HUES6 (cell line): Measurements from ENCODE around the gene F2RL3.

Source experiments
- H3K27ac ChIP-seq: 2 replicates; pipeline ENCODE4 v1.7.0; 2013; ENCODE audit warnings: low read depth, mild to moderate bottlenecking, low read length, inconsistent platforms
- H3K27me3 ChIP-seq: 2 replicates; pipeline ENCODE4 v1.6.1; 2013; ENCODE audit warnings: low read length; ENCODE audit not compliant: control insufficient read depth, insufficient read depth
- H3K36me3 ChIP-seq: 2 replicates; pipeline ENCODE4 v1.6.1; 2013; ENCODE audit warnings: low read length; ENCODE audit not compliant: control insufficient read depth, insufficient read depth
- H3K4me1 ChIP-seq: 2 replicates; pipeline ENCODE4 v1.6.1; 2013; ENCODE audit warnings: low read length; ENCODE audit not compliant: control insufficient read depth, insufficient read depth
- H3K4me3 ChIP-seq: 2 replicates; pipeline ENCODE4 v1.5.1; 2013; ENCODE audit warnings: low read depth, low read length
- H3K9ac ChIP-seq: one replicate; pipeline ENCODE4 v1.6.1; 2013; ENCODE audit warnings: mild to moderate bottlenecking, low read length
- H3K9me3 ChIP-seq: 2 replicates; pipeline ENCODE4 v1.6.1; 2013; ENCODE audit warnings: low read depth, low read length; ENCODE audit not compliant: control insufficient read depth, insufficient read depth

F2RL3 gene

DNA sequence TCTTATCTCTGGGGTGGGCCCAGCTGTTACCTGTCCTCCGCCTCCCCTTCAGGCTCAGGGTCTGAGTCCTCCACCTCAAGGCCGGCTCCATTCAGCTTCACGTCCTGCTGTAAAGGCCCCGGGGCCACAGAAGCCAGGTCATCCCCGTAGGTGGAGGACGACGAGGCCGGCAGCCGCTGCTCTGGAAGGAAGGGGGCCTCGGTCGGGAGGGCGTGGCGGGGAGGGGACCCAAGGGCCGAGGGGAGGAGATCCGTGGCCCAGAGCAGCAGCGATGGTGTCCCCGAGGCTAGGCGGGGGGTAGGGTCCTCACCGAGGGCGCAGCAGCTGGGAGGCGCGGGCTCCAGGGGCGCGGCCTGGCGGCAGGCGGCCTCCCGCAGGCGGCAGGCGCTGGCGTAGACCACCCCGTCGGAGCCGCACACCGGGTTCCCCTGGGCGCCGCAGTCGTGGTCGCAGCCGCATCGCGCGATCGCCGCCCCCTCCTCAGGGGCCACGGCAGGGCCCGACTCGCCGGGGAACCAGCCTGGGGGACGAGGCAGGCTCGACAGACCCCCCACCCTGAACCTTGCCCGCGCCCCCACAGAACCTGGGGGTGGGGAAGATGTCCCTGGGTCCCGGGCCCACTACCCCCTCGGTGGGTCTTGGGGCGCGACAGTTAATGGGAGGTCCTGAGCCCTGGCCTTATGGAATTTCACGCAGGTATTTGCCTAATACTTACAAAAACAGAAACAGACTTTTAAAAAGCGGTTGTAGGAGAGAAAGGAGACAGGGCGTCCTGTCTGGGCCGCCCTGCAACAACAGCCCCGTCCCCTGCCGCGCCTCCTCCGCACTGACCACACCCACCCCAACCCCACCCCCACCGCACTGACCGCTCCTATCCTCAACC, 7.6 kb downstream of the F2RL3 start:
- Histone ChIP-seq H3K27ac (no peak overlapping the region), H3K4me1 (no peaks in the 10 kb centered on the region), H3K9me3 (no peaks in the 10 kb centered on the region), H3K27me3 (peaks cover 15% of the 10 kb centered on the region), H3K36me3 (no peaks in the 10 kb centered on the region), H3K4me3 (peak overlapping the region; percentile 78), H3K9ac (peak overlapping the region; percentile 29)

DNA sequence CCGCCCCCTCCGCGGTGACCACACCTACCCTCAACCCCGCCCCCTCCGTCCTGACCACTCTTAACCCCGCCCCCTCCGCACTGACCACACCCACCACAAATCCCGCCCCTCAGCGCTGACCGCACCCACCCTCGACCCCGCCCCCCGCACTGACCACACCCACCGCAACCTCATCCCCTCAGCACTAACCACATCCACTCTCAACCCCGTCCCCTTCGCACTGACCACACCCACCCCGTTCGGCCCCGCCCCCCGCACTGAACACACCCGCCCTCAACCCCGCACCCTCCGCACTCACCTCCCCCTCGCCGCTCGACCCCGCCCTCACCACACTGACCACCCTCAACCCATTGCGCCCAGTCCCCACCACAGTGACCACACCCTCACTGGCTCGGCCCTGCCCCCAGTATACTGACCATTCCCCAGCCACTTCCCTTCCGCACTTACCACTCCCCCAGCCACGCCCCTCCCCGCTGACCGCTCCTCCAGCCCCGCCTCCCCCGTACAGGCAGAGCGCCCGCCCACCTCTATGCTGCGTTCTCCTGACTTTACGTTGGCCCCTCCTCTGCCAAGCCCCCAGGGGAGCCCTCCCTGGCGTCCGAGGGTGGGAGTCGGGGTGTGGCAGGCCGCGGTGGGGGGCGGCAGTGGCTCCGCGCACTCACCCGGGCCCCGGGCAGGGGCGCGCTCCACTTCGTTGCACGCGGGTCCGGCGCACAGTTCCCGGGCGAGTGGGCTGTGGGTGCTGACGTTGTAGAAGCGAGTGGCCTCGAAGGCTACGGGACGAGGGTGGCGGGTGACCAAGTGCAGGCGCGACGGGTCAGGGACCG, 8.4 kb downstream of the F2RL3 start:
- Histone ChIP-seq H3K9ac (peak overlapping the region; percentile 13), H3K36me3 (no peaks in the 10 kb centered on the region), H3K9me3 (no peaks in the 10 kb centered on the region), H3K27ac (no peak overlapping the region), H3K4me1 (no peaks in the 10 kb centered on the region), H3K27me3 (peaks cover 15% of the 10 kb centered on the region), H3K4me3 (peak overlapping the region; percentile 63)

DNA sequence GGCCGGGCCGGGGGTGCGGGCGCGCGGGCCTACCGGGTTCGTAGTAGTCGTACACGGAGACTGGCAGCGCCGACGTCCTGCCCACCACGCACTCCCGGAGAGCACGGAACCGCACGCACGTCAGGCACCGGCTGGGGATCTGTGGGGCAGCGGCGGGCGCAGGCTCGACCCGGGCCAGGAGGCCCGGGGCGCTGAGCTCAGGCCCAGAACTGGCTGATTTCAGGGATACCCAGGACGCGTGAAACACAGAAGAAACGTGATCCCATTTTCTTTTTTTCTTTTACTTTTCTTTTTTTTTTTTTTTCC, 9.0 kb downstream of the F2RL3 start:
- Histone ChIP-seq H3K27ac (no peak overlapping the region), H3K36me3 (no peaks in the 10 kb centered on the region), H3K4me3 (peak overlapping the region; percentile 63), H3K27me3 (peaks cover 15% of the 10 kb centered on the region), H3K9ac (peak overlapping the region; percentile 13), H3K9me3 (no peaks in the 10 kb centered on the region), H3K4me1 (no peaks in the 10 kb centered on the region)

GRCh38 chr19:16898361-16899015, 9.7 kb downstream of the F2RL3 start:
- Histone ChIP-seq H3K4me1 (no peaks in the 10 kb centered on the region), H3K27me3 (peaks cover 15% of the 10 kb centered on the region), H3K9me3 (no peaks in the 10 kb centered on the region)

DNA sequence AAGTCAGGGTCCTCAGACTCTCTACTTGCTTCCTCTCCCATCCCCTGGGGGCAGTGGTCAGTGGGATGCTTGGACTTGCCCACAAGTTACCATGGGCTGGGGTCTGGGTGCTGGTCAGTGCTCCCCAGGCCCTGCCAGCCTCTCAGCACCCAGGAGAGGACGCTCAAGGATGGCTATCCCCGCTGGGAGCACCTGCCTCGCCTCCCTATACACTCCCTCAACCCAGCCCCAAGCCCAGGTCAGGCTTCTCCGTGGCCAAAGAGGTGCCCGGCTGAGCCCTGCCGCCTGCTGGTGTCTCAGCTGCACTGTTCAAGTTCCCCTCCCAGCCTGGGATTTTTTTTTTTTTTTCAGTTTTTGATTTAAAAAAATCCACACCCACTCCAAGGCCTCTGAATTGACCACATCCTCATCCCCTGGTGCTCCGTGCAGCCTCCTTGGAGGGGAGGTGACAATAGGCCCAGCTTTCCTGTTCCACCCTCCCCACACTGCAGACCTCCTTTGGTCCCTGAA, 10.8 kb downstream of the F2RL3 start:
- Histone ChIP-seq H3K4me3 (no peak overlapping the region), H3K27me3 (peaks cover 15% of the 10 kb centered on the region), H3K4me1 (no peaks in the 10 kb centered on the region), H3K36me3 (no peaks in the 10 kb centered on the region), H3K27ac (no peak overlapping the region), H3K9ac (no peak overlapping the region), H3K9me3 (no peaks in the 10 kb centered on the region)

More at GRCh38 chr19:16898361-16899015, 9.7 kb downstream of the F2RL3 start:
- no peak overlapping the region for H3K27ac ChIP-seq
- no peak overlapping the region for H3K9ac ChIP-seq
- H3K36me3 ChIP-seq = no peaks in the 10 kb centered on the region
- H3K4me3 ChIP-seq = no peak overlapping the region

DNA sequence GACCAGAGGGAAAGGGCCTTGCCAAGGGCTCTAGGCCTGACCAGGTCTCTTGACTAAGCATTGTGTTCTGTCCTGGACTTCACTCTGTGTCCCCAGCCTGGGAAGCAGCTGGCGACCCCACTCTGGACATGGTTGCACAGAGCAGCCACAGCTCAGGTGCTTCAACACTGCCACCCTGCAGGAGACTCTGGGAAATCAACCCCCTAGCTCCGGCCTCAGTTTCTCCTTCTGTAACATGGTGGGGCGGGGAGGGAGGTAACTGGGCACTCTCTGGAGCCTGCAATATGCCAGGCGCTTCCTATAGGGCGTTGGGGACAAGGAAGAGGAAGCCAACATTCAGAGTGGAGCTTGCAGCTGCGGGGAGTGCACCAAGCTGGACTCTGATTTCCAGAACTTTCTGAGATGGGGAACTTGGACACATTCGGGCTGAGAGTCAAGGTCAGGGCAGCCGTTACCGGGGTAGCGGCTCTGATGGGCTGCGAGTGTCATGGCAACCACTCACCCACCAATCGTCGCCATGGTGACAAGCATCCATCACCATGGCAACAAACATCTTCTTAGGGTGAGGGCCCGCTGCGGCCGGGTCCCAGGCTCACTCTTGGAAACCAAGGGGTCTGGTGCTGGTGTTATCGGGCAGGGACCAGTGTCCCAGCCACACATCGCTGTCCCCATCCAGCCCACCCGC, 12.8 kb downstream of the F2RL3 start:
- H3K4me3 ChIP-seq = no peak overlapping the region
- no peak overlapping the region for H3K27ac ChIP-seq
- H3K9ac ChIP-seq = no peak overlapping the region
- H3K9me3 ChIP-seq = no peaks in the 10 kb centered on the region
- H3K36me3 ChIP-seq = no peaks in the 10 kb centered on the region
- peaks cover 15% of the 10 kb centered on the region for H3K27me3 ChIP-seq
- no peaks in the 10 kb centered on the region for H3K4me1 ChIP-seq

GRCh38 chr19:16902545-16902944, 13.7 kb downstream of the F2RL3 start:
- no peak overlapping the region for H3K27ac ChIP-seq
- H3K36me3 ChIP-seq = no peaks in the 10 kb centered on the region
- no peak overlapping the region for H3K9ac ChIP-seq
- H3K4me3 ChIP-seq = no peak overlapping the region
- peaks cover 14% of the 10 kb centered on the region for H3K27me3 ChIP-seq
- no peaks in the 10 kb centered on the region for H3K9me3 ChIP-seq
- no peaks in the 10 kb centered on the region for H3K4me1 ChIP-seq

DNA sequence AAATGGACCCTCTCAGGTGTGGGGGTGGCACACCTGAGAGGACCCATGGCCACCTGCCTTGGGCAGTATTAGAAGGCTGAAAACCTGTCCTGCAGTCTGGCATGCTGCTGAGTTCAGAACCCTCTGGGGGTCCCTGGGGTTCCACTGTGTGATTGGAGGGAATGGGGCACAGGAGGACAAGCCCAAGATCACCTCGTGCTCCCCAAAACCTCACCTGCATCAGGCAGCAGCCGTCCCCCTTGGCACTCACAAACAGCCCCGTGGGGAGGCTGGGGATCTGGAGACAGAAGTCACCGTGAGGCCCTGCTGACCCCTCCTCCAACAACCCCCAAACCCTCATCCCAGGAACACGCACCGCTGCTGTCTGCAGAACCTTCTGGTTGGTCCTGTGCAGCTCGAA, 14.5 kb downstream of the F2RL3 start:
- H3K27me3 ChIP-seq = peaks cover 6% of the 10 kb centered on the region
- H3K4me3 ChIP-seq = no peak overlapping the region
- H3K27ac ChIP-seq = no peak overlapping the region

DNA sequence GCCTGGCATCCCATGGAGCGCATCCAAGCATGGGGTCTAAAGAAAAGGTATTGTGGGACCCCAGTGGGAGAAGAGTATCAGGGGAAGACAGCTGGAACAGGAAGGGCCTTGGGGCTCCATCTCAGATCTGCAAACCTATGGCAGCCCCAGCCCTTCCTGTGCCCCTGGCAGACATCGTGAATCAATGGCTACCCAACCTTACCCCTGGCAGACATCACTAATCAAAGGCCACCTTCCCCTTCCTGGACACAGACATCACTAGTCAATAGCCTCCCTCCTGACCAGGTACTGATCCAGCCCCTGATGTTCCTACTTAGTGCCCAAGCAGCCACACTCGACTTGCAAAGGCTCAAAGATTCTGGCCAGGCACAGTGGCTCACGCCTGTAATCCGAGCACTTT, 15.8 kb downstream of the F2RL3 start:
- H3K4me1 ChIP-seq = no peaks in the 10 kb centered on the region
- no peak overlapping the region for H3K27ac ChIP-seq
- H3K9ac ChIP-seq = no peak overlapping the region
- no peak overlapping the region for H3K4me3 ChIP-seq
- H3K36me3 ChIP-seq = no peaks in the 10 kb centered on the region
- no peaks in the 10 kb centered on the region for H3K27me3 ChIP-seq
- H3K9me3 ChIP-seq = no peaks in the 10 kb centered on the region

More for the DNA sequence above, 14.5 kb downstream of the F2RL3 start:
- H3K36me3 ChIP-seq = no peaks in the 10 kb centered on the region
- H3K9ac ChIP-seq = no peak overlapping the region
- H3K9me3 ChIP-seq = no peaks in the 10 kb centered on the region
- no peaks in the 10 kb centered on the region for H3K4me1 ChIP-seq

- Histone ChIP-seq H3K4me1 (no peaks in the 10 kb centered on the region), H3K36me3 (no peaks in the 10 kb centered on the region), H3K9me3 (peaks cover 16% of the 10 kb centered on the region), H3K4me3 (no peak overlapping the region), H3K9ac (no peak overlapping the region), H3K27ac (no peak overlapping the region), H3K27me3 (no peaks in the 10 kb centered on the region)
Observed at GRCh38 chr19:16908759-16909158, 20.0 kb downstream of the F2RL3 start.
